HCT116 (cell line): Measurements from ENCODE around the gene ZDHHC19. TPM values are rescaled to one million over a fixed set of nuclear protein-coding genes. Genes with fewer than 3 reads are reported as not detected.

Experiments used
- ATAC-seq: fragments of 200-7000 bp; cut with Tn5 transposase; 2 replicates; pipeline ENCODE4 v1.9.1; 2020; ENCODE audit warnings: mild to moderate bottlenecking, moderate library complexity
- BruUV-seq: library from RNA; stranded (reverse); fragments of 400-500 nt; replicated peaks from 2 replicates; lab custom pipeline; 2021; lab: Mats Ljungman, UMichigan
- CTCF ChIA-PET: fragments of 300-600 bp; sonication (Branson Sonifier 250); formaldehyde crosslinking; loops from one replicate; lab custom pipeline; 2021; ENCODE audit warnings: antibody characterized with exemption; lab: Charles Lee
- POLR2A ChIA-PET: fragments of 300-600, 350-600 bp; sonication (Branson Sonifier 250); formaldehyde crosslinking; loops from one replicate; lab custom pipeline; 2021; ENCODE audit warnings: antibody characterized with exemption; lab: Charles Lee
- RAD21 ChIA-PET, 2 experiments: fragments of 300-600 bp; sonication (Branson Sonifier 250); formaldehyde crosslinking; loops; one replicate each; lab custom pipeline; 2023; ENCODE audit warnings: low total read pairs in 2 of 2; ENCODE audit not compliant: uncharacterized antibody in 2 of 2, unreplicated experiment in 2 of 2, low non-redundant PET in 1 of 2; lab: Charles Lee
- DNase-seq: peaks from one replicate; pipeline ENCODE4 v3.0.0-alpha.2; 2010; ENCODE audit warnings: low read depth, low spot score
- H2AFZ ChIP-seq: fragments of 200-600 bp; shearing (Covaris generic), sonication (generic); 2 replicates; pipeline ENCODE4 v1.6.1; 2017; ENCODE audit warnings: low read depth, mixed run types, mixed read lengths, antibody characterized with exemption, low read length; ENCODE audit not compliant: poor library complexity, severe bottlenecking
- H3K27ac ChIP-seq: 2 replicates; pipeline ENCODE4 v1.5.1; 2012; ENCODE audit warnings: low read depth, low read length
- H3K27me3 ChIP-seq: fragments of 200-600 bp; sonication (generic); 2 replicates; pipeline ENCODE4 v1.6.1; 2016; ENCODE audit warnings: mixed run types, low read length, mixed read lengths; ENCODE audit not compliant: insufficient read depth
- H3K36me3 ChIP-seq, 2 experiments: fragments of 200-500 bp in 1 of 2; fragments of 200-600 bp in 1 of 2; sonication (Bioruptor generic) in 1 of 2; sonication (generic) in 1 of 2; 2 replicates each; pipeline versions ENCODE4 v1.5.1 to v1.6.1; 2014 to 2016; ENCODE audit warnings: low read length in 2 of 2, inconsistent platforms in 1 of 2, mixed read lengths in 1 of 2, mixed run types in 1 of 2; ENCODE audit not compliant: insufficient read depth in 2 of 2, control insufficient read depth in 1 of 2
- H3K4me1 ChIP-seq, 2 experiments: fragments of 200-600 bp in 1 of 2; sonication (generic) in 1 of 2; 2 replicates each; pipeline versions ENCODE4 v1.5.1 to v1.6.1; 2012 to 2017; ENCODE audit warnings: low read length in 2 of 2, inconsistent platforms in 1 of 2, mild to moderate bottlenecking in 1 of 2, mixed read lengths in 1 of 2, mixed run types in 1 of 2, moderate library complexity in 1 of 2; ENCODE audit not compliant: insufficient read depth in 2 of 2, control insufficient read depth in 1 of 2
- H3K4me2 ChIP-seq: fragments of 200-600 bp; sonication (generic); 2 replicates; pipeline ENCODE4 v1.6.1; 2017; ENCODE audit warnings: mixed run types, low read length, mixed read lengths
- H3K4me3 ChIP-seq, 2 experiments: fragments of 200-600 bp in 1 of 2; sonication (generic) in 1 of 2; replicated peaks in 1 of 2; 2 replicates each; pipeline ENCODE4 v1.5.1; 2011 to 2016; ENCODE audit warnings: low read length in 2 of 2, control low read depth in 1 of 2, low read depth in 1 of 2, mild to moderate bottlenecking in 1 of 2, mixed read lengths in 1 of 2, mixed run types in 1 of 2
- H3K79me2 ChIP-seq: fragments of 200-600 bp; sonication (generic); 2 replicates; pipeline ENCODE4 v1.6.1; 2017; ENCODE audit warnings: mild to moderate bottlenecking, mixed run types, low read length, moderate library complexity, mixed read lengths; ENCODE audit not compliant: insufficient read depth
- H3K9ac ChIP-seq: fragments of 200-600 bp; sonication (generic); 2 replicates; pipeline ENCODE4 v1.6.1; 2016; ENCODE audit warnings: low read length, mixed read lengths
- H3K9me2 ChIP-seq: fragments of 200-600 bp; sonication (generic), shearing (Covaris generic); 2 replicates; pipeline ENCODE4 v1.6.1; 2017; ENCODE audit warnings: mixed run types, mild to moderate bottlenecking, moderate library complexity; ENCODE audit not compliant: insufficient read depth
- H3K9me3 ChIP-seq, 2 experiments: fragments of 200-500 bp in 1 of 2; fragments of 200-600 bp in 1 of 2; sonication (Bioruptor generic) in 1 of 2; sonication (generic) in 1 of 2; 2 replicates each; pipeline ENCODE4 v1.6.1; 2014 to 2017; ENCODE audit warnings: low read length in 2 of 2, mixed read lengths in 2 of 2, inconsistent platforms in 1 of 2, low read depth in 1 of 2, mild to moderate bottlenecking in 1 of 2, mixed run types in 1 of 2, moderate library complexity in 1 of 2; ENCODE audit not compliant: control insufficient read depth in 1 of 2, insufficient read depth in 1 of 2
- H4K20me1 ChIP-seq: fragments of 200-600 bp; sonication (generic), shearing (Covaris generic); 2 replicates; pipeline ENCODE4 v1.6.1; 2017; ENCODE audit warnings: mixed run types, mild to moderate bottlenecking, moderate library complexity; ENCODE audit not compliant: insufficient read depth
- ATF3 ChIP-seq: IDR thresholded peaks from 2 replicates; pipeline ENCODE4 v1.6.1; 2012
- CBX3 ChIP-seq: IDR thresholded peaks from 2 replicates; pipeline ENCODE4 v1.6.1; 2012; ENCODE audit warnings: low read depth
- ELF1 ChIP-seq: IDR thresholded peaks from 2 replicates; pipeline ENCODE4 v1.6.1; 2012; ENCODE audit warnings: low read depth, borderline replicate concordance
- EZH2 ChIP-seq: fragments of 200-600 bp; sonication (generic); IDR thresholded peaks from 2 replicates; pipeline ENCODE4 v1.6.1; 2017; ENCODE audit warnings: antibody characterized with exemption, mixed run types
- FOSL1 ChIP-seq: IDR thresholded peaks from 2 replicates; pipeline ENCODE4 v1.6.1; 2012; ENCODE audit warnings: low read depth
- POLR2A ChIP-seq: IDR thresholded peaks from 2 replicates; pipeline ENCODE4 v1.7.0; 2011; ENCODE audit warnings: borderline replicate concordance; ENCODE audit not compliant: insufficient read depth, insufficient read length; ENCODE audit errors: extremely low read depth
- POLR2AphosphoS5 ChIP-seq: IDR thresholded peaks from 2 replicates; pipeline ENCODE4 v1.6.1; 2011; ENCODE audit warnings: mild to moderate bottlenecking, low read depth, low read length, moderate library complexity
- RAD21 ChIP-seq: IDR thresholded peaks from 2 replicates; pipeline ENCODE4 v1.6.1; 2012; ENCODE audit warnings: low read depth, mild to moderate bottlenecking
- REST ChIP-seq: IDR thresholded peaks from 2 replicates; pipeline ENCODE4 v1.6.1; 2012; ENCODE audit warnings: low read depth
- ZBTB33 ChIP-seq: IDR thresholded peaks from 2 replicates; pipeline ENCODE4 v1.6.1; 2011; ENCODE audit warnings: mild to moderate bottlenecking, low read length, moderate library complexity; ENCODE audit not compliant: insufficient replicate concordance; ENCODE audit errors: extremely low read depth
- ZNF274 ChIP-seq: fragments of 200-500 bp; sonication (Bioruptor generic); IDR thresholded peaks from 2 replicates; pipeline ENCODE4 v1.6.1; 2014; ENCODE audit warnings: mild to moderate bottlenecking, low read depth, low read length, inconsistent platforms
- intact Hi-C: fragments of 100-400 bp; cut with micrococcal nuclease; formaldehyde crosslinking; loops from 2 replicates; pipeline ENCODE4 v1.10.0; 2022
- total RNA-seq: library from RNA; stranded (reverse); gene quantifications from one replicate; pipeline ENCODE4 v1.2.1, GENCODE V29; 2021; ENCODE audit not compliant: unreplicated experiment

ZDHHC19 gene
- total RNA-seq, 1 experiment from 2014 or later: not detected

- Histone ChIP-seq H3K79me2 (no peaks in the 10 kb centered on the region), H3K27ac (no peak overlapping the region), H3K36me3 (no peaks in the 10 kb centered on the region), H3K4me3 (no peak overlapping the region), H3K4me1 (no peaks in the 10 kb centered on the region), H3K9ac (no peak overlapping the region), H4K20me1 (no peaks in the 10 kb centered on the region), H3K4me2 (no peak overlapping the region), H3K9me2 (no peaks in the 10 kb centered on the region), H3K9me3 (no peaks in the 10 kb centered on the region), H2AFZ (no peak overlapping the region), H3K27me3 (no peaks in the 10 kb centered on the region)
- ChIA-PET POLR2A (no interaction called here), RAD21 (no interaction called here), CTCF (no interaction called here)
- no peak for ATAC-seq
- BruUV-seq: no TSS peak
- TF ChIP-seq ZBTB33 (no peak), EZH2 (no peak), RAD21 (no peak), REST (no peak), FOSL1 (no peak), CBX3 (no peak), ZNF274 (no peak), POLR2AphosphoS5 (no peak), ATF3 (no peak), POLR2A (no peak), ELF1 (no peak)
- DNase-seq: no peak
- intact Hi-C loops: no loop called here
Observed at GRCh38 chr3:196215493-196216020, 4.4 kb upstream of the ZDHHC19 start.
